ENCODE results near the gene FAM241A.
"Not testable (repeated sequence)": the region's sequence is repeated elsewhere in the genome, so short reads cannot be mapped to it uniquely, and the experiment has no call there.

FAM241A gene

GRCh38 chr4:112172180-112172579, 26.9 kb downstream of the FAM241A start:
- no peak for DNase-seq (ENCODE audit: low read depth)
- H3K4me3 ChIP-seq (ENCODE audit: low read length): no peak overlapping the region
- no peak for TF ChIP-seq CTCF (IDR thresholded peaks at IDR 0.05; ENCODE audit: insufficient read depth, low read depth, low read length, missing control alignments)

GRCh38 chr4:112173593-112174558, 28.6 kb downstream of the FAM241A start:
- DNase-seq (ENCODE audit: low read depth): peak; percentile 84
- no peak for TF ChIP-seq CTCF (IDR thresholded peaks at IDR 0.05; ENCODE audit: insufficient read depth, low read depth, low read length, missing control alignments)
- no peak overlapping the region for H3K4me3 ChIP-seq (ENCODE audit: low read length)

- no peak for TF ChIP-seq CTCF (IDR thresholded peaks at IDR 0.05; ENCODE audit: insufficient read depth, low read depth, low read length, missing control alignments)
- no peak overlapping the region for H3K4me3 ChIP-seq (ENCODE audit: low read length)
- no peak for DNase-seq (ENCODE audit: low read depth)
Measured at GRCh38 chr4:112175840-112176239, 30.6 kb downstream of the FAM241A start.

DNA sequence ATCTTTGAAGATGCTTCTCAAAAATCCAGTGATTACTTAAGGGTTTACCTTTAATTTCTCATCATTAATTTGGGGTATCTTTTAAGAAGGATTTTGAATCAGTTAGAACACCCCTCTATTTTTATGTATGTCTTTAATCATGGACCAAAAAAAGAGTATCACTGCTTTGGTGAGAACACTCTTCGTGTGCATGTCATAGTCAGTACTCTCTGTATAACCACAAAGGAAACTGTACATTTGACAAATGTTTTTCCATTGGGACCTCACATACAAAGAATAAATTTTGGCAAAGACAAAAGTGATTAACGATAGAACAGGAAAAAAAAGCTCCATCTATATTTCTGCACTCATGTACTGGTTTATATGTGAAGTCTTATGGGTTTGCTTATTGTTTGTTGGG, 31.3 kb downstream of the FAM241A start:
- no peak for DNase-seq (ENCODE audit: low read depth)
- no peak for TF ChIP-seq CTCF (IDR thresholded peaks at IDR 0.05; ENCODE audit: insufficient read depth, low read depth, low read length, missing control alignments)

GRCh38 chr4:112178741-112179140, 33.5 kb downstream of the FAM241A start:
- not testable (repeated sequence) for DNase-seq (ENCODE audit: low read depth); H3K4me3 ChIP-seq (ENCODE audit: low read length)

More for the DNA sequence above, 31.3 kb downstream of the FAM241A start:
- H3K4me3 ChIP-seq (ENCODE audit: low read length): no peak overlapping the region

DNA sequence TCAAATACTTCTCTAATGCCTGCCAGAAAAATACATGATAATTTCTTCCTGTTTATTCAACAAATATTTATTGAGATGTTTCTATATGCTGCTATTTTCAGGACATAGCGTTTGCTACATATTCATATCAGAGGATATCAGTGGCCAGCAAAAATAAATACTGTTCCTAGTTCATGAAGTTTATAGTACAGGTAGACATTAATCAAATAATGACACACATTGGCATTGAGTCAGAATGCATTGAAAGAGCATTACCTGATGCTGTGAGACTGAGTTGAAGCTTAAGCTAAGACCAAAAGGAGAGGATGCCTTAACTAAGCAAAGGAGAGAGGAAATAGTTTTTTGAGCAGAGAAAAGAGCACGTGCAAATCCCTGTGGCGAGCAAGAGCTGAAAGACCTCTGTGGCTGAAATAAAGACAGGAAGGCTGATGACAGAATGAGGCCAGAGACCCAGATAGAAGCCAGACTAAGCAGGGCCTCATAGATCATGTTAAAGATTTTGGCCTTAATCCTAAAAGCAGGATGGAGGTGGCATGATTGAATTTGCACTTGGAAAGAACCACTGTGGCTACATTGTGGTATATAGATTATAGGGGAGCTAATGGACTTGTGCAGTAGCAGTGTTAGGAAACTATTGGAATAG, 36.2 kb downstream of the FAM241A start:
- no peak for TF ChIP-seq CTCF (IDR thresholded peaks at IDR 0.05; ENCODE audit: insufficient read depth, low read depth, low read length, missing control alignments)
- H3K4me3 ChIP-seq (ENCODE audit: low read length): no peak overlapping the region
- peak; percentile 17 for DNase-seq (ENCODE audit: low read depth)

DNA sequence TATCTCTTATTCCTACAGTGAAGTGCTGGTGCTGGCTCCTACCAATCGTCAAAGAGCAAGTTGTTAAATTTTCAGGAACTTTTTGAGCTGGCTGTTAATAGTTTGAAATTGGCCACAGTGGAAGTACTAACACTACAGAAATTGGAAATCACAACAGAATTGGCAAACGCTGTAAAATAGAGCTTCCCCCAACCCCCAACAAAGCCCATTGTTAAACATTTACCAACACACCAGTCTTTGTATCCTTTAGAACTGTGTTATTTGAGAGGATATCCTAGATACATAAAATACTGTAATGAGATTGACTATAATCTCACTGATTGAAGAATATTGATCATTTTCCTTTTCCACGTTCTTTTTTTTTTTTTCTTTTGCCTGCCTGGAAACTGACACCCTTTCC, 37.4 kb downstream of the FAM241A start:
- no peak overlapping the region for H3K4me3 ChIP-seq (ENCODE audit: low read length)
- no peak for TF ChIP-seq CTCF (IDR thresholded peaks at IDR 0.05; ENCODE audit: insufficient read depth, low read depth, low read length, missing control alignments)
- no peak for DNase-seq (ENCODE audit: low read depth)

Data from epithelial cell of esophagus (primary cell).